Panc1 (cell line): ENCODE measurements around the gene CPNE4.

Experiments
- CTCF ChIP-seq: fragments of 450-650 bp; IDR thresholded peaks from 2 replicates; pipeline ENCODE4 v1.5.1; 2017; ENCODE audit warnings: mild to moderate bottlenecking
- REST ChIP-seq, 2 experiments: IDR thresholded peaks; 2 replicates each; pipeline ENCODE4 v1.6.1; 2011 to 2012; ENCODE audit warnings: low read depth in 2 of 2, control low read depth in 1 of 2, low read length in 1 of 2, mild to moderate bottlenecking in 1 of 2, moderate library complexity in 1 of 2; ENCODE audit not compliant: insufficient read depth in 1 of 2

GRCh38 chr3:132047209-132047608 lies 12.4 kb upstream of the CPNE4 start:
- TF ChIP-seq CTCF (no peak), REST (IDR thresholded peaks at IDR 0.05; ENCODE audit: insufficient read depth in 1 of 2, low read depth in 2 of 2, low read length in 1 of 2) (no peak)
